ENCODE measurements around the gene RBM20.

Gene RBM20

DNA sequence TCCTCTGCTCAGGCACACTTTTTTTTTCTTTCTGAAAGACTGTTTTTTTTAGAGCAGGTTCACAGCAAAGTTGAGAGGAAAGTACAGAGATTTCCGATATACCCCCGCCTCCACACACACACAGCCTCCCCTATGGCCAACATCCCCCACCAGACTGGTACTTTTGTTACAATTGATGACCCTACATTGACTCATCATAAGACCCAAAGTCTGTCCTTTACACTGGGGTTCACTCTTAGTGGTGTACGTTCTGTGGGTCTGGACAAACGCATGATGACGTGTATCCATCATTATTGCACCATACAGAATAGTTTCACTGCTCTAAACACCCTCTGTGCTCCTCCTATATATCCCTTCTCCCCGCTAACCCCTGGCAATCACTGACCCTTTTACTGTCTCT, 107.7 kb downstream of the RBM20 start:
- no peak for DNase-seq (ENCODE audit: low spot score)
- Histone ChIP-seq H3K4me3 (no peak overlapping the region), H3K27ac (no peak overlapping the region)
- TF ChIP-seq, protein P1, sequence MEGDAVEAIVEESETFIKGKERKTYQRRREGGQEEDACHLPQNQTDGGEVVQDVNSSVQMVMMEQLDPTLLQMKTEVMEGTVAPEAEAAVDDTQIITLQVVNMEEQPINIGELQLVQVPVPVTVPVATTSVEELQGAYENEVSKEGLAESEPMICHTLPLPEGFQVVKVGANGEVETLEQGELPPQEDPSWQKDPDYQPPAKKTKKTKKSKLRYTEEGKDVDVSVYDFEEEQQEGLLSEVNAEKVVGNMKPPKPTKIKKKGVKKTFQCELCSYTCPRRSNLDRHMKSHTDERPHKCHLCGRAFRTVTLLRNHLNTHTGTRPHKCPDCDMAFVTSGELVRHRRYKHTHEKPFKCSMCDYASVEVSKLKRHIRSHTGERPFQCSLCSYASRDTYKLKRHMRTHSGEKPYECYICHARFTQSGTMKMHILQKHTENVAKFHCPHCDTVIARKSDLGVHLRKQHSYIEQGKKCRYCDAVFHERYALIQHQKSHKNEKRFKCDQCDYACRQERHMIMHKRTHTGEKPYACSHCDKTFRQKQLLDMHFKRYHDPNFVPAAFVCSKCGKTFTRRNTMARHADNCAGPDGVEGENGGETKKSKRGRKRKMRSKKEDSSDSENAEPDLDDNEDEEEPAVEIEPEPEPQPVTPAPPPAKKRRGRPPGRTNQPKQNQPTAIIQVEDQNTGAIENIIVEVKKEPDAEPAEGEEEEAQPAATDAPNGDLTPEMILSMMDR (IDR thresholded peaks at IDR 0.05), result no peak

DNA sequence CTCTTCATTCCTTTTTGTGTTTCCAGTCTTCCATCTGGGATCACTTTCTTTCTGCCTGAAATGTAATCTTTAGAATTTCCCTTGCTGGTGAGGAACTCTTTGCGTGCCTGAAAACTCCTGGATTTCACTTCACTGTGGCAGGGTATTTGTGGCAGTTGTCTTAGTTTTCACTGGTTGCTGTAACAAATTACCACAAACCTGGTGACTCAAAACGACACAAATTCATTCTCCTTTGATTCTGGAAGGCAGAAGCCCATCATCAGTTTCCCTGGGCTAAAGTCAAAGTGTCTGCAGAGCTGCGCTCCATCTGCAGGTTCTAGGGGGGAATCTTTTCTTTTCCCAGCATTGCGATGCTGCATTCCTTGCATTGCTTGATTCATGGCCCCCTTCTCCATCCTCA, 109.3 kb downstream of the RBM20 start:
- no peak for DNase-seq (ENCODE audit: low spot score)
- H3K4me3 ChIP-seq, result no peak overlapping the region
- TF ChIP-seq, protein P1 (IDR thresholded peaks at IDR 0.05), result no peak
- no peak overlapping the region for H3K27ac ChIP-seq

DNA sequence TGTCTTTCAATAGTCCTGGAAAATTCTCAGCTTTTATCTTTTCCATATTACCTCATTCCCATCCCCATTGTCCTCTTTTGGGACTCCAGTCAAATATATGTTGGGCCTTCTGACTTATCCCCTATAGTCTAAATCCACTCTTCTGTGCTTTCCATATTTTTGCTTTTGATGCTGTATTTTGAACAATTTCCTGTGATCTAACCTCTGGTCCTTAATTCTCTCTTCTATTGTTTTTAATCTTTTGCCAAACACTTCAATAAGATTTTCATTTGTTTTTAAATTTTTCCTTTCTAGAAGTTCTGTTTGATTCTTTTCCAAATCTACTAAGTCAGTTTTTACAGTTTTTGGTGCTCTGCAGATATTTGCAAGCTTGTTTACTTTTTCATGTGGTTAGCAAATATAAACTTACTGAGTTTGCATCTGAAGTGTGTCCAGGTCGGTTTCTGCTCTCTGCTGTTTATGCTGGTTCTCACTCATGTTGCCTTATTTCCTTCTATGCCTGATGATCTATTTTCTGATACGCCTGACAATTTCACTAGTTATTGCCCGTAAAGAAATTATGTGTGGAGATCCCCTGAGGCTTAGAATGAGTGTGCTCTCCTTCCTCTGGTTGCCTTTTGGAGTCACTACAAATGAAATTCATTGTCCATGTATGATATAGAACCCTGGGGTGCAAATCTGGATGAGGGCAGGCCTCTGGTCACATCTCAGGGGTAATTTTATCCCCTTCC, 110.4 kb downstream of the RBM20 start:
- H3K4me3 ChIP-seq, result no peak overlapping the region
- DNase-seq (ENCODE audit: low spot score), result no peak
- TF ChIP-seq, protein P1 (IDR thresholded peaks at IDR 0.05), result no peak
- no peak overlapping the region for H3K27ac ChIP-seq

DNA sequence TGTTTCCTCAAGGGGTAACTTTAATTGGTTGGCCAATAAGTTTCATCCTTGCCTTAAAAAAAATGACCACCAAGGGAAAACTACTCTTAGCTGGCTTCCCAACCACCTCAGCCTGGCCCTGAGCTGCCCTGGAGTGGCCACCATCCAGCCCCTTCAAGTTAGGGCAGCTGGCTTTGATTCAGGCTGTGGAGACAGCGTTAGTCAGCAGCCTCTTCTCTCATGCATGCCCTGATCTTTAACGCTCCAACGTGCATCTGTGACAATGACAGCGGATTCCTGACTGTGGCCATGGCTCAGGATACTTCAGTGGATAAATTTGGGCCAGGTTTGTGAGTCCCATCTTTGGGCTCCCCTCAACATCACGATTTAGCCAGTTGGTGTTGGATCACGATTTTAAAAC, 111.6 kb downstream of the RBM20 start:
- Histone ChIP-seq H3K27ac (no peak overlapping the region), H3K4me3 (no peak overlapping the region)
- no peak for DNase-seq (ENCODE audit: low spot score)
- TF ChIP-seq, protein P1 (IDR thresholded peaks at IDR 0.05), result no peak

DNA sequence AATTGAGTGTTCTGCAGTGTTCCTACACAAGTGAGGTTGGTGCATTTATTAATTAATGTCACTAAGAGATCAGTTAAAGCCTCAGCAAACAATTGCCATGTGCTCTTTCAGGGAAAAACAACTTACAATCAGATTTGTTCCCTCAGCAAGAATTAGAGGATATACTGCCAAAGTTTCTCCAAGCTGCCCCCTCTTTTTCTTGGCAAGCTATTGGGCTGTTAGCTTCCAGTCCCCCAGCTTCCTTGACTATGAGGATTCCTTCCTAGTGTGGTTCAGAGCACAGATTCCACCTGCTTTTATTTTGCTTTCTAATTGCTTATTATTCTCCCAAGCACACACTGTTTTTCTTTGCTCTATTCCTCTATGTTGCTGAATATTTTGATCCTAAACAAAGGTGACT, 112.7 kb downstream of the RBM20 start:
- TF ChIP-seq, protein P1 (IDR thresholded peaks at IDR 0.05), result no peak
- no peak for DNase-seq (ENCODE audit: low spot score)
- no peak overlapping the region for H3K4me3 ChIP-seq
- no peak overlapping the region for H3K27ac ChIP-seq

DNA sequence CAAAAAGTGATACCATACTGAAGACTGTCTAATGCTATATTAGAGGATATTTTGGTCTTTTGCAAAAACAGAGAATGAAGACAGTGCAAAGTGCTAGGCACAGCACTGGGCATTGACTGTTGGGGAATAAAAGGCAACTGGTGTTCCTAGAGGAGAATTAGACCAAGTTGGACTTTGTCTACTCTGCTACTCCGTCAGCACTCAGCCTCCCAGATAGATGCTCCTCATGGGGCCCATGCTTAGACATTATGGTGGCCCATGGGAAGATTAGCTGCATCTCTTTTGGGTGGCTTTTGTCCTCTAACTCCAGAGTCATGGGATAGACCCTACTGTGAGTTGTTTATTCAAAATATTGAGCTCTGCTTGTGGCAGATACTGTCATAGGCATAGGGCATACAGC, 113.5 kb downstream of the RBM20 start:
- TF ChIP-seq, protein P1 (IDR thresholded peaks at IDR 0.05), result no peak
- Histone ChIP-seq H3K4me3 (no peak overlapping the region), H3K27ac (no peak overlapping the region)
- DNase-seq (ENCODE audit: low spot score), result no peak

DNA sequence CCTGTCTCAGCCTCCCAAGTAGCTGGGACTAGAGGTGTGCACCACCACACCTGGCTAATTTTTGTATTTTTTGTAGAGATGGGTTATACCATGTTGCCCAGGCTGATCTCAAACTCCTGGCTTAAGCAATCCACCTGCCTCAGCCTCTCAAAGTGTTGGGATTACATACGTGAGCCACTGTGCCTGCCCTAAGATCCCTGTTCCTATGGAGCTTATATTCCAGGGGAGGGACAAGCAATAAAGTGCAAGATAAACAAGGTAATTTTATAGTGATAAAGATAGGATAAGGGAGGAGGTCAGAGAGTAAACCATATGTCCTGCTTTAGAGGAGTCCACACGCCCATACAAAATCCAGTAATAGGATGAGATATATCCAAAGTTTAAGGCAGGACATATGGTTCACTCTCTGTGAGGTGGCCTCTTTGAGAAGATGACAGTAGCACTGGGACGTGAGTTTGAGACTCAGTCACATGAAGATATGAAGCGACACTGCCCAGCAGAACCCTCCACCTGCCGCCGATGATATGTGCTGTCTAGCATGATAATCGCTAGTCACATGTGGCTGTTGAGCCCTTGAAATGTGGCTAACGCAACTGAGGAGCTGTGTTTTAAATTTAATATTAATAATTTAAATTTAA, 114.1 kb downstream of the RBM20 start:
- no peak for DNase-seq (ENCODE audit: low spot score)
- H3K4me3 ChIP-seq, result no peak overlapping the region
- H3K27ac ChIP-seq, result peak overlapping the region; percentile 45 to 47
- TF ChIP-seq, protein P1 (IDR thresholded peaks at IDR 0.05), result no peak
